DMS153 treated with DMSO at 0.1 percent for 48 hours (cell line): ENCODE results near the gene MAPK4.
"Not testable (repeated sequence)": the region's sequence is repeated elsewhere in the genome, so short reads cannot be mapped to it uniquely, and the experiment has no call there.

ENCODE experiments used
- DNase-seq: peaks from one replicate; lab custom pipeline; 2025; ENCODE audit not compliant: unreplicated experiment; lab: John Stamatoyannopoulos, UW

The MAPK4 gene

GRCh38 chr18:50573679-50574078 lies 13.8 kb downstream of the MAPK4 start:
- no peak for DNase-seq

- DNase-seq, result no peak
Observed at GRCh38 chr18:50578030-50578429, 18.1 kb downstream of the MAPK4 start.

GRCh38 chr18:50578651-50579050 lies 18.8 kb downstream of the MAPK4 start:
- no peak for DNase-seq

- DNase-seq, result no peak
Observed at GRCh38 chr18:50579061-50579774, 19.3 kb downstream of the MAPK4 start.

- DNase-seq, result no peak
Observed at GRCh38 chr18:50581517-50581916, 21.6 kb downstream of the MAPK4 start.

GRCh38 chr18:50582500-50582899 lies 22.6 kb downstream of the MAPK4 start:
- DNase-seq, result no peak

GRCh38 chr18:50586710-50587109 lies 26.8 kb downstream of the MAPK4 start:
- no peak for DNase-seq

- DNase-seq, result peak; percentile 51
Observed at GRCh38 chr18:50590593-50590992, 30.7 kb downstream of the MAPK4 start.

- no peak for DNase-seq
Observed at GRCh38 chr18:50594012-50594411, 34.1 kb downstream of the MAPK4 start.

- DNase-seq, result no peak
Observed at GRCh38 chr18:50594942-50595341, 35.1 kb downstream of the MAPK4 start.

GRCh38 chr18:50602466-50602865 lies 42.6 kb downstream of the MAPK4 start:
- DNase-seq, result no peak

- DNase-seq, result no peak
Observed at GRCh38 chr18:50606609-50607008, 46.7 kb downstream of the MAPK4 start.

GRCh38 chr18:50607378-50607926 lies 47.6 kb downstream of the MAPK4 start:
- DNase-seq, result no peak

GRCh38 chr18:50609171-50609570 lies 49.3 kb downstream of the MAPK4 start:
- DNase-seq, result not testable (repeated sequence)

- no peak for DNase-seq
Observed at GRCh38 chr18:50610349-50610748, 50.5 kb downstream of the MAPK4 start.

GRCh38 chr18:50611529-50611941 lies 51.6 kb downstream of the MAPK4 start:
- DNase-seq, result no peak

GRCh38 chr18:50614838-50615237 lies 55.0 kb downstream of the MAPK4 start:
- DNase-seq, result no peak

- DNase-seq, result no peak
Observed at GRCh38 chr18:50616484-50617048, 56.7 kb downstream of the MAPK4 start.

- DNase-seq, result no peak
Observed at GRCh38 chr18:50619861-50620275, 60.0 kb downstream of the MAPK4 start.

GRCh38 chr18:50620319-50620718 lies 60.4 kb downstream of the MAPK4 start:
- DNase-seq, result no peak

- no peak for DNase-seq
Observed at GRCh38 chr18:50621366-50621765, 61.5 kb downstream of the MAPK4 start.

- no peak for DNase-seq
Observed at GRCh38 chr18:50622320-50622719, 62.4 kb downstream of the MAPK4 start.
